GM18502 (cell line): ENCODE measurements around the gene GP1BB.

Experiments used
- ATAC-seq: cut with Tn5 transposase; IDR thresholded peaks from one replicate; pipeline ENCODE4 v1.9.1; 2021; ENCODE audit warnings: mild to moderate bottlenecking; ENCODE audit not compliant: unreplicated experiment, poor library complexity

GP1BB gene

GRCh38 chr22:19764299-19764593, 40.9 kb downstream of the GP1BB start:
- ATAC-seq, result no peak

GRCh38 chr22:19764636-19765476, 41.5 kb downstream of the GP1BB start:
- no peak for ATAC-seq

- ATAC-seq, result no peak
Measured at GRCh38 chr22:19765477-19766239, 42.3 kb downstream of the GP1BB start.

GRCh38 chr22:19766240-19766510, 42.8 kb downstream of the GP1BB start:
- no peak for ATAC-seq

GRCh38 chr22:19766511-19767426, 43.4 kb downstream of the GP1BB start:
- no peak for ATAC-seq

GRCh38 chr22:19767427-19768341, 44.3 kb downstream of the GP1BB start:
- ATAC-seq, result no peak

- no peak for ATAC-seq
Measured at GRCh38 chr22:19769393-19769715, 46.0 kb downstream of the GP1BB start.

GRCh38 chr22:19770349-19771220, 47.2 kb downstream of the GP1BB start:
- no peak for ATAC-seq

- ATAC-seq, result no peak
Measured at GRCh38 chr22:19772422-19772672, 49.0 kb downstream of the GP1BB start.

GRCh38 chr22:19772673-19773469, 49.5 kb downstream of the GP1BB start:
- ATAC-seq, result peak; percentile 60

GRCh38 chr22:19773470-19774040, 50.2 kb downstream of the GP1BB start:
- ATAC-seq, result no peak
